Thoracic aorta (tissue), 2 donors: ENCODE data around the gene DNAH11. TPM values are rescaled to one million over a fixed set of nuclear protein-coding genes. Genes with fewer than 3 reads are reported as not detected.

Experiments
- ATAC-seq: fragments of 150-250 bp; one replicate; pipeline ENCODE4 v1.8.0; 2017; ENCODE audit warnings: low read depth; ENCODE audit not compliant: insufficient number of reproducible peaks, low FRiP score
- DNase-seq: peaks from one replicate; pipeline ENCODE4 v3.0.0-alpha.2; 2020; ENCODE audit warnings: low spot score
- H3K27ac ChIP-seq, 2 donors: fragments of 200-600 bp; sonication (generic); 1 replicate in 1 of 2; 2 replicates in 1 of 2; pipeline ENCODE4 v1.5.1; 2016; ENCODE audit warnings: mild to moderate bottlenecking in 2 of 2, moderate library complexity in 2 of 2
- H3K27me3 ChIP-seq: fragments of 200-600 bp; sonication (generic); replicated peaks from 2 replicates; pipeline ENCODE4 v1.6.0; 2016; ENCODE audit warnings: mild to moderate bottlenecking; ENCODE audit not compliant: insufficient read depth
- H3K36me3 ChIP-seq: fragments of 200-600 bp; sonication (generic); one replicate; pipeline ENCODE4 v1.5.1; 2016
- H3K4me1 ChIP-seq, 2 donors: fragments of 200-600 bp; sonication (generic); 1 replicate in 1 of 2; 2 replicates in 1 of 2; pipeline versions ENCODE4 v1.5.1 to v1.6.0; 2016; ENCODE audit warnings: low read depth in 2 of 2, mild to moderate bottlenecking in 1 of 2; ENCODE audit not compliant: control insufficient read depth in 1 of 2
- H3K4me3 ChIP-seq: fragments of 200-600 bp; sonication (generic); 2 replicates; pipeline ENCODE4 v1.5.1; 2016; ENCODE audit warnings: mild to moderate bottlenecking
- H3K9me3 ChIP-seq: fragments of 200-600 bp; sonication (generic); 2 replicates; pipeline ENCODE4 v1.5.1; 2016
- total RNA-seq, 2 donors: library from RNA; depleted of rRNA; stranded (reverse); fragments of >200 nt; gene quantifications; one replicate each; pipeline versions ENCODE4 v1.1.0 to v1.2.3, GENCODE V29; 2016
- TF ChIP-seq, protein P1 (sequence below): fragments of 200-600 bp; sonication (generic); IDR thresholded peaks from one replicate; pipeline ENCODE4 v1.5.1; 2019; ENCODE audit warnings: antibody characterized with exemption

Gene DNAH11
- total RNA-seq, 2 donors from 2014 or later, result 1.9 to 16.2 TPM

DNA sequence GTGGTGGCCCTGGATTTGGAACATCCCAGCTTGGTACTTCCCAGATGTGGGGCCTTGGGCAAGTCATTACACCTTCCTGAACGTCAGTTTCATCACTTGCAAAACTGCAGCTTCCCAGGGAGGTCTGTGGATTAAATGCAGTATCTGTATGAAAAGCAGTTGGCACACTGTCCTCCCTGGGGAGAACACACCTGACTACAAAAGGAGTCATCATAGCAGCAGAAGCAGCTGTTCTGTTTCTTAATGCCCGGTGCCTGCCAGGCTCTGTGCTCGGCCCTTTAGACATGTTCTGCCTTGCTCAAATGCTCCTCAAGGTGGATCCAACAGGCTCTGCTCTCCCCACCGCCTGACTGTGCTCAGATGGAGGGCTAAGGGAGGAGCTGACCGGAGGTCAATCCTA is 371.8 kb downstream of the DNAH11 start:
- H3K4me3 ChIP-seq, result no peak overlapping the region
- TF ChIP-seq, protein P1, sequence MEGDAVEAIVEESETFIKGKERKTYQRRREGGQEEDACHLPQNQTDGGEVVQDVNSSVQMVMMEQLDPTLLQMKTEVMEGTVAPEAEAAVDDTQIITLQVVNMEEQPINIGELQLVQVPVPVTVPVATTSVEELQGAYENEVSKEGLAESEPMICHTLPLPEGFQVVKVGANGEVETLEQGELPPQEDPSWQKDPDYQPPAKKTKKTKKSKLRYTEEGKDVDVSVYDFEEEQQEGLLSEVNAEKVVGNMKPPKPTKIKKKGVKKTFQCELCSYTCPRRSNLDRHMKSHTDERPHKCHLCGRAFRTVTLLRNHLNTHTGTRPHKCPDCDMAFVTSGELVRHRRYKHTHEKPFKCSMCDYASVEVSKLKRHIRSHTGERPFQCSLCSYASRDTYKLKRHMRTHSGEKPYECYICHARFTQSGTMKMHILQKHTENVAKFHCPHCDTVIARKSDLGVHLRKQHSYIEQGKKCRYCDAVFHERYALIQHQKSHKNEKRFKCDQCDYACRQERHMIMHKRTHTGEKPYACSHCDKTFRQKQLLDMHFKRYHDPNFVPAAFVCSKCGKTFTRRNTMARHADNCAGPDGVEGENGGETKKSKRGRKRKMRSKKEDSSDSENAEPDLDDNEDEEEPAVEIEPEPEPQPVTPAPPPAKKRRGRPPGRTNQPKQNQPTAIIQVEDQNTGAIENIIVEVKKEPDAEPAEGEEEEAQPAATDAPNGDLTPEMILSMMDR, result no peak
- no peaks in the 10 kb centered on the region for H3K27me3 ChIP-seq
- H3K27ac ChIP-seq, result no peak overlapping the region
- DNase-seq (no peak), ATAC-seq (no peak)
- no peaks in the 10 kb centered on the region for H3K4me1 ChIP-seq
- H3K36me3 ChIP-seq, result no peaks in the 10 kb centered on the region
- H3K9me3 ChIP-seq, result no peaks in the 10 kb centered on the region

DNA sequence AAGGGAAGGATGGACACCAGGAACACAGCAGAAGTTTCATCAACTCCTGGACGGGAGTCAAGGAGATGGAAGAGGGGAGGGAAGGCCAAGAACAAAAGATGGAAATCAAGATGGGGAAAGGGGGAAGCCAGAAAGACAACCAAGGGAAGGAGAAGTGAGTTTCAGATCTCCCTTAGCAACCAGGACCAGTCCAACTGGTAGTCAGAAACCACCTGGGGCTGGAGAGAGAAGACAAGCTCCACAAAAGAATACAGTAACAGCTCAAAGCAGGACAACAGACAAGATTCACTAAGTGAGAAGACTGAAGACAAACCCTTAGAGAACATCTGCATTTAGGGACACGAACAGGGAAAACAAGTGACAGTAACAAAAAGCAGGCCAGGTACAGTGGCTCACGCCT is 372.3 kb downstream of the DNAH11 start:
- Histone ChIP-seq H3K36me3 (no peaks in the 10 kb centered on the region), H3K27me3 (no peaks in the 10 kb centered on the region), H3K27ac (no peak overlapping the region), H3K9me3 (no peaks in the 10 kb centered on the region), H3K4me3 (no peak overlapping the region), H3K4me1 (no peaks in the 10 kb centered on the region)
- TF ChIP-seq, protein P1, result no peak
- DNase-seq (no peak), ATAC-seq (no peak)

DNA sequence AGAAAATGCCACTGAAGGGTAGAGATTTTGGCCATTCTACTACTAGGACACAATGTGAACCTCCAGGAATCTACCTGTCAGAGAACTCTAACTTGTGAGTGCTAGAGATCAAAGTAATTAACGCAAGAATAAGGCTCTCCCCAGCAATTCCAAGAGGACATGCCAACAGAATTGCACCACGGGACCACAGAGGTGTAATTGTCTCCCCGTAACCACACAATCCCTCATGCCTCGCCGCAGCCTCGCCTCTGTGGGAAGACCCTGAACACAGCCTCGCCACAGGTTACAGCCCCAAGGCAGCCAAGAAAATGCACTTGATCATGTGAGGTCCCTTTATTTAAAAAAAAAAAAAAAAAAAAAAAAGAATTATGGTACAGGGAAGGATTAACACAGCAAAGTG is 373.3 kb downstream of the DNAH11 start:
- TF ChIP-seq, protein P1, result no peak
- H3K9me3 ChIP-seq, result no peaks in the 10 kb centered on the region
- ATAC-seq, result no peak
- H3K27me3 ChIP-seq, result no peaks in the 10 kb centered on the region
- no peaks in the 10 kb centered on the region for H3K4me1 ChIP-seq
- H3K27ac ChIP-seq, result no peak overlapping the region
- H3K36me3 ChIP-seq, result no peaks in the 10 kb centered on the region
- no peak for DNase-seq
- no peak overlapping the region for H3K4me3 ChIP-seq

DNA sequence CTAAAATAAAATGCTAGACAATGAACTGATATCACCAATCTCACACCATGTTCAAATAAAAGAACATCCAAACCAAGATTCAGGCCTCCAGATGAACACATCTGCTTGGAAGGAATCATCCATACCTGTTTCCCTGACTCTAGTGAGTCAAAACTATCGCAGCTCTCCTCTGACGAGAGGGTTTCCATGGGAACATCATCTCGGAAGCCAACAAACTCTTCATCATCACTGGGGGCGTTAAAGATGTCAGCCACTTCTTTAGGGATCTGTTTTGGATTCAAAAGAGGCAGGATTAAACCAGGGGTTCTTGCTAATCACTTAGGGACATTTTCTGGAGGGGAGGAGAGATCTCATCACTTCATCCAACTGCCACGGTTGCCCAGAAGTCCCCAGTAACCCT is 373.8 kb downstream of the DNAH11 start:
- DNase-seq (no peak), ATAC-seq (no peak)
- H3K27ac ChIP-seq, result no peak overlapping the region
- H3K36me3 ChIP-seq, result no peaks in the 10 kb centered on the region
- TF ChIP-seq, protein P1, result no peak
- no peaks in the 10 kb centered on the region for H3K9me3 ChIP-seq
- H3K4me1 ChIP-seq, result no peaks in the 10 kb centered on the region
- no peak overlapping the region for H3K4me3 ChIP-seq
- H3K27me3 ChIP-seq, result no peaks in the 10 kb centered on the region

DNA sequence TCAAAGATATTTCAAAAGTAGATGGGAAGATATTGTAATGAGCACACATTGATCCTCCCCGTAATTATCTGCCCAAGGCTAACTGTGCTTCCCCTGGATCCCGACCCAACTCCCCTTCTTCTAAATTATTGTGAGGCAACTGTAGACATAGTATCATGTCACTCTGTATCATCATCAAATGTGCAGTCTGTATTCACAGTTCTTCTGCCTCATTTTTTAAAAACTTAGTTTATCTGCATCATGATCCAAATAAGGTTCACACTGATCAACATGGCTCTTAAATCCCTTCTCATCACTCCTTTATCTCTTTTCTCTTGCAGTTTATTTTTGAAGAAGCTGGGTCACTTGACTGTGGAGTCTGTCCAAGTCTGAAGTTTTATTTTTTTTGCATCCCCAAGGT is 375.4 kb downstream of the DNAH11 start:
- TF ChIP-seq, protein P1, result no peak
- no peak for ATAC-seq

More for the DNA sequence above, 375.4 kb downstream of the DNAH11 start:
- no peak overlapping the region for H3K27ac ChIP-seq
- no peaks in the 10 kb centered on the region for H3K36me3 ChIP-seq
- no peaks in the 10 kb centered on the region for H3K27me3 ChIP-seq
- no peak for DNase-seq
- no peaks in the 10 kb centered on the region for H3K4me1 ChIP-seq
- no peak overlapping the region for H3K4me3 ChIP-seq
- no peaks in the 10 kb centered on the region for H3K9me3 ChIP-seq
